Peyer's patch (tissue), 4 donors: ENCODE data around the gene OR5H2. TPM values are rescaled to one million over a fixed set of nuclear protein-coding genes. Genes with fewer than 3 reads are reported as not detected.

Experiments
- DNase-seq, 3 donors: peaks; one replicate each; pipeline ENCODE4 v3.0.0-alpha.2; 2017 to 2019
- H3K27ac ChIP-seq, 4 donors: fragments of 200-600 bp; sonication (generic); one replicate each; pipeline ENCODE4 v1.5.1; 2016 to 2019
- H3K27me3 ChIP-seq, 2 donors: fragments of 200-600 bp; sonication (generic); one replicate each; pipeline ENCODE4 v1.5.1; 2019
- H3K36me3 ChIP-seq, 3 donors: fragments of 200-600 bp; sonication (generic); one replicate each; pipeline ENCODE4 v1.5.1; 2016 to 2019
- H3K4me1 ChIP-seq, 4 donors: fragments of 200-600 bp; sonication (generic); one replicate each; pipeline ENCODE4 v1.5.1; 2016 to 2019
- H3K4me3 ChIP-seq, 4 donors: fragments of 200-600 bp; sonication (generic); 1 replicate in 3 of 4; 2 replicates in 1 of 4; pipeline ENCODE4 v1.5.1; 2016 to 2019; ENCODE audit warnings: mild to moderate bottlenecking in 1 of 4
- H3K9me3 ChIP-seq, 4 donors: fragments of 200-600 bp; sonication (generic); one replicate each; pipeline ENCODE4 v1.5.1; 2016 to 2019; ENCODE audit warnings: mild to moderate bottlenecking in 1 of 4
- CTCF ChIP-seq, 6 experiments: fragments of 450-650 bp in 4 of 6; fragments of 200-600 bp in 2 of 6; sonication (generic) in 1 of 6; IDR thresholded peaks; one replicate each; pipeline ENCODE4 v1.5.1; 2017 to 2019; ENCODE audit warnings: antibody characterized with exemption in 6 of 6, mild to moderate bottlenecking in 3 of 6, moderate library complexity in 1 of 6
- POLR2A ChIP-seq, 2 donors: fragments of 450-650 bp; IDR thresholded peaks; one replicate each; pipeline ENCODE4 v1.5.1; 2017; ENCODE audit warnings: antibody characterized with exemption in 2 of 2, mild to moderate bottlenecking in 2 of 2, moderate library complexity in 2 of 2
- total RNA-seq, 4 donors: library from RNA; depleted of rRNA; stranded (reverse); fragments of >200 nt; gene quantifications; one replicate each; pipeline ENCODE4 v1.1.0, GENCODE V29; 2016

OR5H2 gene
- total RNA-seq, 4 donors from 2014 or later: not detected

DNA sequence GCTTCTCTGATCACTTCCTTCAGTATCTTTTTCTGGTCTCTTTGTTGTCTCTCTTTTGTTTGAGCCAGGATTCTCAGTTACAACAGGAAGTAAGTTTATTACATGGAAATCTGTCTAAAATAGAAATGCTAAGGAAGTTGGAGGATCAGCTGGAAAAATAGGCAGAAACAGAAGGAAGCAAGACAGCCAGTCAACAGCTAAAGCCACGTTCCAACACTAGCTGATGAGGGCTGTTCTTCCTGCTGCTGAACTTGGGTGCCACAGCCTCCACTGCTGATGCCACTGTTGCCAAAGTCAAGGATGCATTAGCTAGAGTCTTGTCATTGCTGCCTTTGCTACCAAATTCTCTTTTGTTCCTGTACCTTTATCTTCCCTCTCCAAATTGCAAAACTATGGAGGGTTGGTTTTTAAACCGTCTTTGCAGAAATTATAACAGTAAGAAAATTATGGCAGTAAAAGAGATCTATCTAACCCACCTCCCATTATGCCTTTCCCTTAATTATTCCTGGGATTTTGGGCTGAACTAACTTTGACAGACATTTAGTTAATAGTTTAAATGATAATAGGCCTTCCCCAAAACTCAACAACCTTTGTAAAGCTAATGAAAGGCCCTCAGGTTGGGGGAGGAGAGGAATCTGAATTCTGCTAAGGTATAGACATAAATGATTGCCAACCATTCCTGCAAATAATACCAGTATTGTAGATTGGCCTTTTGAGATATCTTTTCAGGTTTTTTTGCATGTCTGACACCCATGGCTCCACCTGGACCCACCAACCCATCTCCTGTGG, 44.0 kb downstream of the OR5H2 start:
- no peak for TF ChIP-seq POLR2A (IDR thresholded peaks at IDR 0.05)
- TF ChIP-seq CTCF (IDR thresholded peaks at IDR 0.05): no peak
- Histone ChIP-seq H3K27ac (no peak overlapping the region), H3K4me1 (no peaks in the 10 kb centered on the region), H3K4me3 (no peak overlapping the region), H3K36me3 (no peaks in the 10 kb centered on the region), H3K9me3 (no peaks in the 10 kb centered on the region), H3K27me3 (no peaks in the 10 kb centered on the region)
- DNase-seq: no peak

- H3K9me3 ChIP-seq: no peaks in the 10 kb centered on the region
- no peaks in the 10 kb centered on the region for H3K4me1 ChIP-seq
- no peaks in the 10 kb centered on the region for H3K36me3 ChIP-seq
- no peak overlapping the region for H3K27ac ChIP-seq
- no peak overlapping the region for H3K4me3 ChIP-seq
- no peak for DNase-seq
- TF ChIP-seq CTCF (IDR thresholded peaks at IDR 0.05) (no peak), POLR2A (IDR thresholded peaks at IDR 0.05) (no peak)
- no peaks in the 10 kb centered on the region for H3K27me3 ChIP-seq
Observed at GRCh38 chr3:98326945-98327344, 44.6 kb downstream of the OR5H2 start.

- TF ChIP-seq POLR2A (IDR thresholded peaks at IDR 0.05): no peak
- TF ChIP-seq CTCF (IDR thresholded peaks at IDR 0.05): no peak
- Histone ChIP-seq H3K27ac (no peak overlapping the region), H3K27me3 (no peaks in the 10 kb centered on the region), H3K4me1 (no peaks in the 10 kb centered on the region), H3K4me3 (no peak overlapping the region), H3K9me3 (no peaks in the 10 kb centered on the region), H3K36me3 (no peaks in the 10 kb centered on the region)
- DNase-seq: no peak
Observed at GRCh38 chr3:98328933-98329332, 46.6 kb downstream of the OR5H2 start.

DNA sequence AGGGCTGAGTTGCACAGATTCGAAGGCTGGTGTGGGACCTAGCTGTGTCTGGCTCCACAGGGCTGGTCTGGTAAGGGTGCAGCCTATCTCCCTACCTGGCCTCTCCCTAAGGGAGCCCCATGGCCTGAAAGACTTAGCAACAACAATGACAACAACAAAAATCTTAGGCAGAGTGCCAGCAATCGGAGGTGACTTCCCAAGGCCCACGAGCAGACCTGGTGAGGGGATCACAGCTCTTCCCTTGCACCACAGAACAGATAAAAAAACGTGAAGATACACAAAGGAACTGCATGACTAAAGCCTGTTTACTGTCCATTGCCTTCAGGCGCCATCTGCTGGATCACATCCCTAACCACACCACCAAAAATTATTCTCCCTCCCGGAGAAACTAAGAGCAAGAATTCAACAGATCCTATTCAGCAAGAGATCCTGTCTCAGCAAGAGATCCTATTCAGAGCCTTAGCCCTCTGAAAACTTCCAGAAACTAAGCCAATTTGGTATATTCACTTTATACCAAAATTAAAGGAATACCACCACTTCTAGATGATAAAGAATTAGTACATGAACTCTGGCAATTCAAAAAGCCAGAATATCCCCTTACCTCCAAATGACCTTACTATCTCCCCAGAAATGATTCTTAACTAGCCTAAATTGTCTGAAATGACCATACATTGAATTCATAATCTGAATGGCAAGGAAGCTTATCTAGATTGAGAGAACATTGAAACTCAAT, 47.3 kb downstream of the OR5H2 start:
- no peaks in the 10 kb centered on the region for H3K27me3 ChIP-seq
- H3K36me3 ChIP-seq: no peaks in the 10 kb centered on the region
- peak in 1 of 3 donors; percentile 54 for DNase-seq
- no peak overlapping the region for H3K27ac ChIP-seq
- no peaks in the 10 kb centered on the region for H3K4me1 ChIP-seq
- H3K4me3 ChIP-seq: no peak overlapping the region
- TF ChIP-seq POLR2A (IDR thresholded peaks at IDR 0.05) (no peak), CTCF (IDR thresholded peaks at IDR 0.05) (peak in 5 of 6 experiments; percentile 5 to 63 (median 50))
- H3K9me3 ChIP-seq: no peaks in the 10 kb centered on the region

DNA sequence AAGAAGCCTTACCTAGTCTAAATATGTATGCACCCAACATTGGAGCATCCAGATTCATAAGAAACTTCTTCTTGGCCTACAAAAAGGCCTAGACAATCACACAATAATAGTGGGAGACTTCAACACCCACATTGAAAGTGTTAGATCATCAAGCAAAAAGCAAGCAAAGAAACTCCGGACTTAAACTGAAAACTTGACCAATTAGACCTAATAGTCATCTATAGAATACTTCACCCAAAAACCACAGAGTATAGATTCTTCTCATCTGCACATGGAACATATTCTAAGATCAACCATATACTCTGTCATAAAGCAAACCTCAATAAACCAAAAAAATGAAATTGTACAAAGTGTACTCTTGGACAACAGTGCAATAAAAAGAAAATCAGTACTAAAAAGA, 49.0 kb downstream of the OR5H2 start:
- Histone ChIP-seq H3K36me3 (no peaks in the 10 kb centered on the region), H3K27me3 (no peaks in the 10 kb centered on the region), H3K4me1 (no peaks in the 10 kb centered on the region), H3K9me3 (no peaks in the 10 kb centered on the region), H3K4me3 (no peak overlapping the region), H3K27ac (no peak overlapping the region)
- TF ChIP-seq CTCF (IDR thresholded peaks at IDR 0.05): no peak
- no peak for DNase-seq

Other genes with a start within 250 kb of the OR5H2 start
- not detected for gene GABRR3, start 247.2 kb upstream of the OR5H2 start, total RNA-seq
- not detected for gene OR5AC2, start 195.3 kb upstream of the OR5H2 start, total RNA-seq
- not detected for gene OR5H1, start 151.8 kb upstream of the OR5H2 start, total RNA-seq
- not detected for gene OR5H14, start 135.0 kb upstream of the OR5H2 start, total RNA-seq
- not detected for gene OR5H15, start 115.8 kb upstream of the OR5H2 start, total RNA-seq
- gene OR5H6, start 18.3 kb upstream of the OR5H2 start, total RNA-seq: not detected
- gene OR5K4, start 71.3 kb downstream of the OR5H2 start, total RNA-seq: not detected
- gene OR5K3, start 108.2 kb downstream of the OR5H2 start, total RNA-seq: not detected
- not detected for gene OR5K1, start 180.7 kb downstream of the OR5H2 start, total RNA-seq
- not detected for gene OR5K2, start 215.2 kb downstream of the OR5H2 start, total RNA-seq
- 100 to 1,000 TPM in 2 of 4 donors, 10 to 100 TPM in 2; 60.2 to 113 (median 96.7) TPM for gene CLDND1, start 240.4 kb downstream of the OR5H2 start, total RNA-seq
- 10 to 100 TPM in 1 of 4 donors, 1 to 10 TPM in 2, not detected in 1; 1.2 to 26.4 (median 5.1) TPM for gene GPR15, start 249.5 kb downstream of the OR5H2 start, total RNA-seq